Measurements from ENCODE around the gene PCBP3.
"Not testable (repeated sequence)": the region's sequence is repeated elsewhere in the genome, so short reads cannot be mapped to it uniquely, and the experiment has no call there.

- TF ChIP-seq CTCF (IDR thresholded peaks at IDR 0.05; ENCODE audit: poor library complexity, severe bottlenecking); POLR2AphosphoS5 (IDR thresholded peaks at IDR 0.05); EP300 (conservative IDR thresholded peaks at IDR 0.05; ENCODE audit: poor library complexity, severe bottlenecking); EZH2 (IDR thresholded peaks at IDR 0.05; ENCODE audit: borderline replicate concordance, insufficient read depth, low read length, poor library complexity, severe bottlenecking); SMC3 (conservative IDR thresholded peaks at IDR 0.05; ENCODE audit: poor library complexity); REST (IDR thresholded peaks at IDR 0.05; ENCODE audit: borderline replicate concordance); MXI1 (conservative IDR thresholded peaks at IDR 0.05; ENCODE audit: poor library complexity, severe bottlenecking); RAD21 (conservative IDR thresholded peaks at IDR 0.05); TAF1 (IDR thresholded peaks at IDR 0.05; ENCODE audit: low read depth): not testable (repeated sequence)
These were observed 189.3 kb downstream of the PCBP3 start for GRCh38 chr21:45832741-45833235.

Data from neural cell (in vitro differentiated cells).